Naive thymus-derived CD8-positive, alpha-beta T cell (primary cell): ENCODE measurements around the gene PDLIM7. TPM values are rescaled to one million over a fixed set of nuclear protein-coding genes. Genes with fewer than 3 reads are reported as not detected.

Experiments
- polyA plus RNA-seq, 3 donors: library from polyadenylated mRNA; unstranded; fragments of 300-500 nt; fragmentation: Illumina TruSeq; gene quantifications; one replicate each; pipeline ENCODE4 v1.2.3, GENCODE V29; 2021
- total RNA-seq, 8 experiments: library from RNA in 2 of 8; stranded (reverse) in 2 of 8; gene quantifications; one replicate each; pipeline ENCODE4 v1.2.3 and lab custom pipeline; 2021 to 2026

PDLIM7 gene
- total and polyA plus RNA-seq, 5 experiments from 2014 or later = 4.3 to 19.1 (median 5.8) TPM

Other genes with a start within 250 kb of the PDLIM7 start
- 10 to 100 TPM; 23.3 TPM for gene RAB24, start 193.9 kb downstream of the PDLIM7 start, total RNA-seq
- gene RAB24, start 193.9 kb downstream of the PDLIM7 start, polyA plus RNA-seq = 10 to 100 TPM; 20.8 to 26.9 (median 26.1) TPM
- 10 to 100 TPM; 54.2 to 61.4 TPM for gene PRELID1, start 193.8 kb downstream of the PDLIM7 start, total RNA-seq
- gene PRELID1, start 193.8 kb downstream of the PDLIM7 start, polyA plus RNA-seq = 100 to 1,000 TPM; 163 to 204 (median 180) TPM
- gene MXD3, start 185.7 kb downstream of the PDLIM7 start, total RNA-seq = 10 to 100 TPM; 13.6 to 18.1 TPM
- gene MXD3, start 185.7 kb downstream of the PDLIM7 start, polyA plus RNA-seq = 1 to 10 TPM in 1 of 3 donors, under 1 TPM in 2; 0.07 to 1.1 (median 0.44) TPM
- gene LMAN2, start 145.9 kb downstream of the PDLIM7 start, total RNA-seq = 10 to 100 TPM; 77.1 to 89.0 TPM
- gene LMAN2, start 145.9 kb downstream of the PDLIM7 start, polyA plus RNA-seq = 100 to 1,000 TPM; 212 to 243 (median 242) TPM
- gene RGS14, start 139.7 kb downstream of the PDLIM7 start, total RNA-seq = 100 to 1,000 TPM; 117 to 122 TPM
- gene RGS14, start 139.7 kb downstream of the PDLIM7 start, polyA plus RNA-seq = 10 to 100 TPM; 40.9 to 89.3 (median 45.9) TPM
- gene SLC34A1, start 113.2 kb downstream of the PDLIM7 start, total RNA-seq = under 1 TPM; 0.16 to 0.25 TPM
- gene SLC34A1, start 113.2 kb downstream of the PDLIM7 start, polyA plus RNA-seq = not detected
- not detected for gene PFN3, start 96.9 kb downstream of the PDLIM7 start, total RNA-seq
- not detected for gene PFN3, start 96.9 kb downstream of the PDLIM7 start, polyA plus RNA-seq
- not detected for gene F12, start 88.0 kb downstream of the PDLIM7 start, total RNA-seq
- gene F12, start 88.0 kb downstream of the PDLIM7 start, polyA plus RNA-seq = under 1 TPM; 0.21 to 0.26 (median 0.25) TPM
- gene GRK6, start 70.9 kb downstream of the PDLIM7 start, total RNA-seq = 100 to 1,000 TPM; 176 to 181 TPM
- gene GRK6, start 70.9 kb downstream of the PDLIM7 start, polyA plus RNA-seq = 100 to 1,000 TPM in 2 of 3 donors, 10 to 100 TPM in 1; 83.1 to 204 (median 104) TPM
- 1 to 10 TPM; 7.6 to 7.7 TPM for gene PRR7, start 50.8 kb downstream of the PDLIM7 start, total RNA-seq
- gene PRR7, start 50.8 kb downstream of the PDLIM7 start, polyA plus RNA-seq = 10 to 100 TPM; 14.6 to 21.6 (median 20.6) TPM
- 10 to 100 TPM; 57.0 to 62.9 TPM for gene DBN1, start 24.0 kb downstream of the PDLIM7 start, total RNA-seq
- gene DBN1, start 24.0 kb downstream of the PDLIM7 start, polyA plus RNA-seq = 10 to 100 TPM; 20.5 to 25.3 (median 21.8) TPM
- gene DOK3, start 12.2 kb upstream of the PDLIM7 start, total RNA-seq = 1 to 10 TPM; 3.7 to 3.8 TPM
- gene DOK3, start 12.2 kb upstream of the PDLIM7 start, polyA plus RNA-seq = under 1 TPM in 1 of 3 donors, not detected in 2; 0.22 TPM
- 10 to 100 TPM; 84.0 to 86.4 TPM for gene DDX41, start 19.4 kb upstream of the PDLIM7 start, total RNA-seq
- 10 to 100 TPM; 29.0 to 54.4 (median 43.0) TPM for gene DDX41, start 19.4 kb upstream of the PDLIM7 start, polyA plus RNA-seq
- 100 to 1,000 TPM; 214 to 225 TPM for gene FAM193B, start 57.0 kb upstream of the PDLIM7 start, total RNA-seq
- gene FAM193B, start 57.0 kb upstream of the PDLIM7 start, polyA plus RNA-seq = 1 to 10 TPM; 1.6 to 5.5 (median 3.4) TPM
- 10 to 100 TPM; 61.5 to 63.1 TPM for gene TMED9, start 94.6 kb upstream of the PDLIM7 start, total RNA-seq
- gene TMED9, start 94.6 kb upstream of the PDLIM7 start, polyA plus RNA-seq = 100 to 1,000 TPM in 1 of 3 donors, 10 to 100 TPM in 2; 89.0 to 121 (median 93.8) TPM
- gene B4GALT7, start 102.5 kb upstream of the PDLIM7 start, total RNA-seq = 10 to 100 TPM; 36.2 to 39.3 TPM
- 10 to 100 TPM; 14.8 to 21.1 (median 18.7) TPM for gene B4GALT7, start 102.5 kb upstream of the PDLIM7 start, polyA plus RNA-seq